Right lobe of liver (tissue), 4 donors: Measurements from ENCODE around the gene SSH2.

Source experiments
- CTCF ChIP-seq, 4 donors: fragments of 200-600 bp in 3 of 4; fragments of 450-650 bp in 1 of 4; IDR thresholded peaks; one replicate each; pipeline versions ENCODE4 v1.5.1 to v1.8.0; 2016 to 2022; ENCODE audit warnings: antibody characterized with exemption in 4 of 4, mild to moderate bottlenecking in 2 of 4
- POLR2A ChIP-seq: fragments of 450-650 bp; IDR thresholded peaks from one replicate; pipeline ENCODE4 v1.6.1; 2017; ENCODE audit warnings: antibody characterized with exemption, mild to moderate bottlenecking
- donor health status: DM: no; HTN: no; CAD: no.
- donor health status: DM: no; HTN: no; CAD: no.
- donor health status: DM: no; HTN: yes; CAD: no.

DNA sequence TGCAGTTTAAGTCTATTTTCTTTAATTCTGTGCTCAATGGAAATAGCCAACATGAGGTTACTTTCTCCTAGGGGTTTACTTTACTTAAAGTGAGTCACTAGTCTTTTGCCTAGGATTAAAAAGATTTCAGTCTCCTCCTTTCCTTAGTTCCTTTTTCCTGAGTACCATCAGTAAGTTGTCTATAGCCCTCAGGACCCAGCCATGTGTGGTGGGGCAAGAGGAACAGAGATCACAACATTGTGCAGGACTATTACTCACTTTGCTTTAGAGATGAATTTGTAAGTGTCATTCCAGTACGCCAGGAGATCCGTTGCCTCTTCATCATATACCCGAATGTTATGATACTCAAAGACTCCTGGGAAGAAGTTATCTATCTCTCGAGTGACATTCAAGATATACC, 279.6 kb downstream of the SSH2 start:
- TF ChIP-seq CTCF (IDR thresholded peaks at IDR 0.05), result no peak
- TF ChIP-seq POLR2A, result no peak
